CD14-positive monocyte (primary cell): ENCODE results near the gene ZIM2. TPM values are rescaled to one million over a fixed set of nuclear protein-coding genes. Genes with fewer than 3 reads are reported as not detected.

Source experiments
- DNase-seq, 3 donors: peaks; one replicate each; pipeline ENCODE4 v3.0.0-alpha.2; 2011 to 2022
- H2AFZ ChIP-seq: 2 replicates; pipeline ENCODE4 v1.6.0; 2012; ENCODE audit warnings: mild to moderate bottlenecking, low read depth, low read length, inconsistent platforms; ENCODE audit not compliant: insufficient read depth, poor library complexity, severe bottlenecking
- H3K27ac ChIP-seq, 2 donors: 1 replicate in 1 of 2; 2 replicates in 1 of 2; pipeline ENCODE4 v1.5.1; 2012 to 2013; ENCODE audit warnings: low read length in 2 of 2, control low read depth in 1 of 2, inconsistent platforms in 1 of 2, low read depth in 1 of 2, mild to moderate bottlenecking in 1 of 2
- H3K27me3 ChIP-seq, 2 donors: one replicate each; pipeline versions ENCODE4 v1.6.0 to v1.6.1; 2011 to 2013; ENCODE audit warnings: low read length in 2 of 2; ENCODE audit not compliant: control insufficient read depth in 2 of 2, insufficient read depth in 2 of 2
- H3K36me3 ChIP-seq, 2 donors: replicated peaks in 1 of 2; 1 replicate in 1 of 2; 2 replicates in 1 of 2; pipeline versions ENCODE4 v1.5.1 to v1.6.1; 2012 to 2013; ENCODE audit warnings: low read length in 2 of 2, control low read depth in 1 of 2, inconsistent platforms in 1 of 2, mild to moderate bottlenecking in 1 of 2; ENCODE audit not compliant: insufficient read depth in 2 of 2, control insufficient read depth in 1 of 2
- H3K4me1 ChIP-seq, 2 donors: 1 replicate in 1 of 2; 2 replicates in 1 of 2; pipeline versions ENCODE4 v1.5.1 to v1.6.1; 2012 to 2013; ENCODE audit warnings: low read length in 2 of 2, control low read depth in 1 of 2, inconsistent platforms in 1 of 2, mild to moderate bottlenecking in 1 of 2, moderate library complexity in 1 of 2; ENCODE audit not compliant: insufficient read depth in 2 of 2, control insufficient read depth in 1 of 2
- H3K4me2 ChIP-seq: replicated peaks from 2 replicates; pipeline ENCODE3; 2012; ENCODE audit warnings: low read length, moderate library complexity, mild to moderate bottlenecking; ENCODE audit not compliant: poor library complexity, severe bottlenecking; ENCODE audit errors: extremely low read depth
- H3K4me3 ChIP-seq, 3 experiments: fragments of 200-600 bp in 1 of 3; sonication (generic) in 1 of 3; replicated peaks in 1 of 3; 1 replicate in 2 of 3; 2 replicates in 1 of 3; pipeline ENCODE4 v1.5.1; 2011 to 2013; ENCODE audit warnings: low read length in 3 of 3, mild to moderate bottlenecking in 3 of 3, control low read depth in 2 of 3, low read depth in 2 of 3, inconsistent platforms in 1 of 3, moderate library complexity in 1 of 3
- H3K79me2 ChIP-seq: 2 replicates; pipeline ENCODE4 v1.6.0; 2012; ENCODE audit warnings: mild to moderate bottlenecking, control low read depth, inconsistent platforms, low read length, moderate library complexity; ENCODE audit not compliant: insufficient read depth
- H3K9ac ChIP-seq: 2 replicates; pipeline ENCODE4 v1.6.0; 2017; ENCODE audit warnings: low read length, mild to moderate bottlenecking; ENCODE audit not compliant: insufficient read depth, poor library complexity, severe bottlenecking
- H3K9me3 ChIP-seq, 2 donors: replicated peaks in 1 of 2; 1 replicate in 1 of 2; 2 replicates in 1 of 2; pipeline versions ENCODE4 v1.5.1 to v1.6.1; 2012 to 2013; ENCODE audit warnings: low read length in 2 of 2, control low read depth in 1 of 2; ENCODE audit not compliant: control insufficient read depth in 1 of 2, insufficient read depth in 1 of 2
- H4K20me1 ChIP-seq: 2 replicates; pipeline ENCODE4 v1.6.0; 2012; ENCODE audit warnings: mild to moderate bottlenecking, low read length, control low read depth, moderate library complexity; ENCODE audit not compliant: insufficient read depth
- H3K27ac Mint-ChIP-seq, 7 donors: one replicate each; pipeline ENCODE4 v1.8.0; 2020; ENCODE audit warnings: mild to moderate bottlenecking in 7 of 7, mixed read lengths in 7 of 7, moderate library complexity in 6 of 7, inconsistent platforms in 2 of 7
- H3K27me3 Mint-ChIP-seq, 3 donors: one replicate each; pipeline ENCODE4 v1.8.0; 2021 to 2022; ENCODE audit warnings: low read depth in 3 of 3, mild to moderate bottlenecking in 3 of 3, mixed read lengths in 3 of 3, moderate library complexity in 3 of 3, inconsistent platforms in 1 of 3
- H3K36me3 Mint-ChIP-seq, 2 donors: one replicate each; pipeline ENCODE4 v1.8.0; 2020; ENCODE audit warnings: mixed read lengths in 2 of 2, inconsistent platforms in 1 of 2, mild to moderate bottlenecking in 1 of 2
- H3K4me1 Mint-ChIP-seq: one replicate; pipeline ENCODE4 v1.8.0; 2020; ENCODE audit warnings: mild to moderate bottlenecking, mixed read lengths
- H3K4me3 Mint-ChIP-seq, 2 donors: one replicate each; pipeline ENCODE4 v1.8.0; 2020; ENCODE audit warnings: mild to moderate bottlenecking in 2 of 2, mixed read lengths in 2 of 2, moderate library complexity in 1 of 2
- H3K9me3 Mint-ChIP-seq, 7 donors: one replicate each; pipeline ENCODE4 v1.8.0; 2020 to 2022; ENCODE audit warnings: mixed read lengths in 7 of 7, mild to moderate bottlenecking in 6 of 7, moderate library complexity in 6 of 7, inconsistent platforms in 2 of 7
- CTCF ChIP-seq: fragments of 200-600 bp; IDR thresholded peaks from one replicate; pipeline ENCODE4 v1.8.0; 2022; ENCODE audit warnings: antibody characterized with exemption, mild to moderate bottlenecking
- WGBS: methylation state at CpG from one replicate; pipeline ENCODE4 v1.1.5; 2013; ENCODE audit warnings: missing lambda C conversion rate; ENCODE audit not compliant: insufficient coverage; 5-methylcytosine and 5-hydroxymethylcytosine counted together
- intact Hi-C, 2 donors: fragments of 100-400 bp; cut with micrococcal nuclease; formaldehyde crosslinking; loops; one replicate each; pipeline versions ENCODE4 v1.15.0 to v1.15.1; 2023
- polyA plus RNA-seq, 3 donors: library from polyadenylated mRNA; depleted of rRNA in 1 of 3; unstranded in 2 of 3; stranded (reverse) in 1 of 3; fragments of 300-500 nt in 2 of 3; fragments of >200 nt in 1 of 3; fragmentation: Illumina TruSeq in 2 of 3; gene quantifications; 1 replicate in 2 of 3; 2 replicates in 1 of 3; pipeline ENCODE4 v1.2.3, GENCODE V29; 2012 to 2021

The ZIM2 gene
- polyA plus RNA-seq, 3 donors, result not detected

- Mint-ChIP-seq H3K27ac (no peak overlapping the region), H3K9me3 (peaks cover 38 to 73% (median 57%) of the 10 kb centered on the region in 7 donors), H3K4me1 (peaks cover 14% of the 10 kb centered on the region), H3K4me3 (no peak overlapping the region), H3K27me3 (peaks cover 11 to 22% (median 21%) of the 10 kb centered on the region in 3 donors), H3K36me3 (peaks cover 2 to 3% of the 10 kb centered on the region in 2 donors)
- Histone ChIP-seq H3K4me2 (no peak overlapping the region), H3K36me3 (no peaks in the 10 kb centered on the region), H3K9me3 (peaks cover 69% of the 10 kb centered on the region in 2 donors), H3K9ac (no peak overlapping the region), H3K27me3 (peaks cover 3 to 15% of the 10 kb centered on the region in 2 donors), H3K27ac (no peak overlapping the region), H2AFZ (no peak overlapping the region), H3K4me1 (peaks cover 27 to 30% of the 10 kb centered on the region in 2 donors), H3K79me2 (no peaks in the 10 kb centered on the region), H3K4me3 (no peak overlapping the region), H4K20me1 (no peaks in the 10 kb centered on the region)
- intact Hi-C loops, result no loop called here
- TF ChIP-seq CTCF, result no peak
- DNase-seq, result no peak
- 76% methylated on average over 5 of the region's 9 CpGs for WGBS
These were observed 4.5 kb downstream of the ZIM2 start for GRCh38 chr19:56836059-56836458.

GRCh38 chr19:56835401-56835800, 5.1 kb downstream of the ZIM2 start:
- Mint-ChIP-seq H3K27ac (no peak overlapping the region), H3K4me3 (no peak overlapping the region), H3K9me3 (peaks cover 33 to 66% (median 50%) of the 10 kb centered on the region in 7 donors), H3K4me1 (peaks cover 14% of the 10 kb centered on the region), H3K27me3 (peaks cover 5 to 15% (median 14%) of the 10 kb centered on the region in 3 donors), H3K36me3 (peaks cover 0 to 3% of the 10 kb centered on the region in 2 donors)
- H3K4me2 ChIP-seq, result no peak overlapping the region
- H3K79me2 ChIP-seq, result no peaks in the 10 kb centered on the region
- H3K9ac ChIP-seq, result no peak overlapping the region
- H3K27ac ChIP-seq, result no peak overlapping the region
- DNase-seq, result no peak
- no peak overlapping the region for H3K4me3 ChIP-seq
- peaks cover 62 to 63% of the 10 kb centered on the region in 2 donors for H3K9me3 ChIP-seq
- peaks cover 27% of the 10 kb centered on the region in 2 donors for H3K4me1 ChIP-seq
- TF ChIP-seq CTCF, result no peak
- H2AFZ ChIP-seq, result no peak overlapping the region
- no peaks in the 10 kb centered on the region for H4K20me1 ChIP-seq
- intact Hi-C loops, result no loop called here
- H3K27me3 ChIP-seq, result peaks cover 0 to 8% of the 10 kb centered on the region in 2 donors
- no peaks in the 10 kb centered on the region for H3K36me3 ChIP-seq
